ENCODE measurements around the gene PDPR. TPM values are rescaled to one million over a fixed set of nuclear protein-coding genes. Genes with fewer than 3 reads are reported as not detected.
"Not testable (repeated sequence)": the region's sequence is repeated elsewhere in the genome, so short reads cannot be mapped to it uniquely, and the experiment has no call there.

Gene PDPR
- total RNA-seq, 5 donors from 2014 or later (not counting 1 experiment from before 2014, with no cell fraction given): 24.8 to 46.0 (median 31.9) TPM

DNA sequence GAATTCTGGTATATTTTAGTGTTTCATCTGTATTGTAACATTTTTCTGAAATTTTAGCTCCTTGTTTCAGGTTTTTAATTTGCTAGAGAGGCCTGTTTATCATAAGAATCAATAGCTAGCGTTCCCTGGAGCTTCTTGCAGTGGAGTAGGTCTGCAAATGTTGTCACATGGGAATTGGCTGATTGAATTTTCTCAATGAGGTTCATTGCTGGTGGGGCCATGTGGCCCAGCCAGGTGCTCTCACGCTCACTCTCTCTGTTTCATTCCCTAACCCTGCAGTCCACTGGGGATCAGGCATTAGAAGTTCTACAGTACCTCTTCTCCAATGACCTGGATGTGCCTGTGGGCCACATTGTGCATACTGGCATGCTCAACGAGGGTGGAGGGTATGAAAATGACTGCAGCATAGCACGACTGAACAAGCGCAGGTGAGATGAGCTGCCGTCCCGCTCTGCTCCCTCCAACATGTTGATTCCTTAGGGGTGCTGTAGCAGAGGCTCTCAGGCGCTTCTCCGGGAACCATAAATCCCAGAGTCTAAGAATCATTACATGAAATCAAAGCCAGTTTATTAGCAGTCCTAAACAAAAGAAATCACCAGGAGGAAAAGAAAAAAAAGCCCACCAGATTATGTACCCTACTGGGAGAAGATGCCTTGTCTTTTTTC lies 29.2 kb downstream of the PDPR start:
- H3K4me3 Mint-ChIP-seq; H3K27me3 ChIP-seq (replicated peaks in 1 of 2; ENCODE audit: control insufficient read depth in 2 of 2, extremely low read depth in 1 of 2, insufficient read depth in 2 of 2, low read length in 1 of 2); H3K9me3 Mint-ChIP-seq; H3K4me1 ChIP-seq (ENCODE audit: control insufficient read depth in 1 of 2, extremely low read depth in 1 of 2, insufficient read depth in 2 of 2, low read length in 2 of 2); H3K9me3 ChIP-seq; CTCF ChIA-PET; H3K4me3 ChIP-seq (ENCODE audit: control insufficient read depth in 1 of 2, extremely low read depth in 1 of 2, low read length in 1 of 2); ATAC-seq (replicated peaks in 1 of 4); H3K27ac Mint-ChIP-seq; H3K27ac ChIP-seq (ENCODE audit: low read length); H3K4me1 Mint-ChIP-seq; H3K27me3 Mint-ChIP-seq; DNase-seq: not testable (repeated sequence)
- peaks cover 9 to 59% of the 10 kb centered on the region in 2 donors for H3K36me3 ChIP-seq (ENCODE audit: control insufficient read depth in 2 of 2, extremely low read depth in 1 of 2, insufficient read depth in 1 of 2, low read length in 1 of 2)
- WGBS (ENCODE audit: insufficient coverage): 100% methylated on average over 1 of the region's 9 CpGs
- H3K36me3 Mint-ChIP-seq: peaks cover 43% of the 10 kb centered on the region
- POLR2A ChIA-PET: interaction anchor here in 1 of 2 donors (0.7 kb wide), 1 partner anchor 516 kb away, joined by 3 read pairs; no protein-coding TSS in a partner anchor

DNA sequence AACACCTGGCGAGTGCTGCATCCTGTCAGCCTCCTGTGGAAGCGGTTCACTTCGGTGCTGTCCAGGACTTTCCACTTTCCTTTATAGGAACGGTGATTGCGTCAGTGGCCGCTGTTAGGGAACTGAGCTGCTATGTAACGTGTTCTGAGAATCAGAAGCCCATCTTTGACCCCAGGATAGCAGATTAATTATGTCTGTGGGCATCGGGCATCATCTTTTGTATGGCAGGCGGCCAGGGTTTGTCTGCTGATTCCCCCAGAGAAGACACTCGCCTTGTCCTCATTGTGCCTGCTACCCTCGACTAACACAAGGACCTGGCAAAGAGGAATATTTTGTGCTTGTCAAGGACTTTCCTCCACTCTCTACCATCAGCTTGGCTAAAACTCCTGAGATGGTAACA lies 33.7 kb downstream of the PDPR start:
- H3K27me3 Mint-ChIP-seq; DNase-seq; H3K4me1 Mint-ChIP-seq; H3K9me3 Mint-ChIP-seq; H3K27ac ChIP-seq (ENCODE audit: low read length); H3K4me3 ChIP-seq (ENCODE audit: control insufficient read depth in 1 of 2, extremely low read depth in 1 of 2, low read length in 1 of 2); H3K4me1 ChIP-seq (ENCODE audit: control insufficient read depth in 1 of 2, extremely low read depth in 1 of 2, insufficient read depth in 2 of 2, low read length in 2 of 2); CTCF ChIA-PET; H3K9me3 ChIP-seq; H3K4me3 Mint-ChIP-seq; ATAC-seq (replicated peaks in 1 of 4); POLR2A ChIA-PET; H3K27me3 ChIP-seq (replicated peaks in 1 of 2; ENCODE audit: control insufficient read depth in 2 of 2, extremely low read depth in 1 of 2, insufficient read depth in 2 of 2, low read length in 1 of 2): not testable (repeated sequence)
- peaks cover 12 to 65% of the 10 kb centered on the region in 2 donors for H3K36me3 ChIP-seq (ENCODE audit: control insufficient read depth in 2 of 2, extremely low read depth in 1 of 2, insufficient read depth in 1 of 2, low read length in 1 of 2)
- Mint-ChIP-seq H3K27ac (peak overlapping the region in 1 of 2 donors; percentile 28), H3K36me3 (peaks cover 43% of the 10 kb centered on the region)
- 86% methylated on average over 1 of the region's 11 CpGs for WGBS (ENCODE audit: insufficient coverage)

DNA sequence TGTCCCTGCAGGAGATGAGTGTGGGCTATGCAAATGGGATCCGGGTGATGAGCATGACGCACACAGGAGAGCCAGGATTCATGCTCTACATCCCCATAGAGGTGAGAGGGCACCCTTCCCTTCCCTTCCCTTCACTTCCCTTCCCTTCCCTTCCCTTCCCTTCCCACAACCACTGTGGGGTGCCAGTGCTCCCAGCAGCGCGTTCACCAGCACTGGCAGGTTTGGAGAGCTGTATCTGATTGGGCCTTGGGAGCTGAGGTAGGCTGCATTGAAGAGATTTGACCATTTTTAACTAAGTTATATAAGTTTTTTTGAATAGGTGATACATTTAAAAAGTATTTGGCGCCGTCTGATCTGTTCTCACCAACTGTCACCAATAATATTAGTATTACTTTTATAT lies 34.3 kb downstream of the PDPR start:
- H3K36me3 ChIP-seq (ENCODE audit: control insufficient read depth in 2 of 2, extremely low read depth in 1 of 2, insufficient read depth in 1 of 2, low read length in 1 of 2): peaks cover 12 to 65% of the 10 kb centered on the region in 2 donors
- H3K4me1 Mint-ChIP-seq; H3K4me3 ChIP-seq (ENCODE audit: control insufficient read depth in 1 of 2, extremely low read depth in 1 of 2, low read length in 1 of 2); DNase-seq; H3K27ac Mint-ChIP-seq; ATAC-seq (replicated peaks in 1 of 4); POLR2A ChIA-PET; H3K9me3 ChIP-seq; H3K4me3 Mint-ChIP-seq; H3K27me3 ChIP-seq (replicated peaks in 1 of 2; ENCODE audit: control insufficient read depth in 2 of 2, extremely low read depth in 1 of 2, insufficient read depth in 2 of 2, low read length in 1 of 2); H3K27ac ChIP-seq (ENCODE audit: low read length); H3K27me3 Mint-ChIP-seq; H3K4me1 ChIP-seq (ENCODE audit: control insufficient read depth in 1 of 2, extremely low read depth in 1 of 2, insufficient read depth in 2 of 2, low read length in 2 of 2); H3K9me3 Mint-ChIP-seq: not testable (repeated sequence)
- no CpG with 5 or more reads among the region's 6 CpGs for WGBS (ENCODE audit: insufficient coverage)
- CTCF ChIA-PET: interaction anchor here in 1 of 2 donors (0.7 kb wide), 1 partner anchor 442 kb away, joined by 3 read pairs; no protein-coding TSS in a partner anchor
- peaks cover 43% of the 10 kb centered on the region for H3K36me3 Mint-ChIP-seq

DNA sequence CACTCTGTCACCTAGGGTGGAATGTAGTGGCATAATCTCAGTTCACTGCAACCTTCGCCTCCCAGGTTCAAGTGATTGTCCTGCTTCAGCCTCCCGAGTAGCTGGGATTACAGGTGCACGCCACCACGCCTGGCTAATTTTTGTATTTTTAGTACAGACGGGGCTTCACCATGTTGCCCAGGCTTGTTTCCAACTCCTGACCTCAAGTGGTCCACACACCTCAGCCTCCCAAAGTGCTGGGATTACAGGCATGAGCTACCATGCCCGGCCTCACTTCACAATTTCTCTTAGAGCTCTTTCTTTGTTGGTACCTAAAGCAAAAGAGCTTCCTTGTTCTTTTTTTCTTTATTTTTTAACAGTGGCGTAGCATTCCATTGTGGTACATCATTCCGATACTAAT lies 35.2 kb downstream of the PDPR start:
- H3K27me3 ChIP-seq (replicated peaks in 1 of 2; ENCODE audit: control insufficient read depth in 2 of 2, extremely low read depth in 1 of 2, insufficient read depth in 2 of 2, low read length in 1 of 2); H3K27ac ChIP-seq (ENCODE audit: low read length); H3K4me1 ChIP-seq (ENCODE audit: control insufficient read depth in 1 of 2, extremely low read depth in 1 of 2, insufficient read depth in 2 of 2, low read length in 2 of 2); POLR2A ChIA-PET; H3K27me3 Mint-ChIP-seq; H3K4me3 ChIP-seq (ENCODE audit: control insufficient read depth in 1 of 2, extremely low read depth in 1 of 2, low read length in 1 of 2); H3K9me3 ChIP-seq; DNase-seq; H3K9me3 Mint-ChIP-seq; H3K4me3 Mint-ChIP-seq; ATAC-seq (replicated peaks in 1 of 4); H3K4me1 Mint-ChIP-seq; H3K27ac Mint-ChIP-seq; CTCF ChIA-PET: not testable (repeated sequence)
- peaks cover 12 to 68% of the 10 kb centered on the region in 2 donors for H3K36me3 ChIP-seq (ENCODE audit: control insufficient read depth in 2 of 2, extremely low read depth in 1 of 2, insufficient read depth in 1 of 2, low read length in 1 of 2)
- peaks cover 42% of the 10 kb centered on the region for H3K36me3 Mint-ChIP-seq
- WGBS (ENCODE audit: insufficient coverage): 99% methylated on average over 5 of the region's 8 CpGs

DNA sequence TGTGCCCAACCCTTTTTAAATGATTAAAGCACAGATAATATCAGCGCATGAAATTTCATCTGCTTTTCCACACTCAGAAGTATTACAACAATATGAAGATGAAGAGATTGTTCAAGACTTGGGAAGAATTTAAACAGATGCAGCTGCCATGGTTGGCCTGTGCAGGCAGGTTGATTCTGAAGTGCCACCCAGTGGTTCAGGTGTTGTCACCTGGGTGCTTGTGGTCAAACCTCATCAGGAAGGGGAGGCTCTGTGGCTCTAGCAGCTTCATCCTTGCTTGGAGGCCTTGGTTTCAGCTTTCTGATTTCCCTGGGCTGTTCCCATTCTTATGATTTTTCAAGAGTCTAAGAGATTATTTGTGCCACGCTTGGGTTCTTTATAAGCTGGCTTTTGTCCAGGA lies 37.3 kb downstream of the PDPR start:
- POLR2A ChIA-PET: no interaction called here
- CTCF ChIA-PET: no interaction called here
- H3K4me1 ChIP-seq (ENCODE audit: control insufficient read depth in 1 of 2, extremely low read depth in 1 of 2, insufficient read depth in 2 of 2, low read length in 2 of 2): no peaks in the 10 kb centered on the region
- no peak for ATAC-seq (replicated peaks in 1 of 4)
- Mint-ChIP-seq H3K9me3 (no peaks in the 10 kb centered on the region), H3K36me3 (peaks cover 37% of the 10 kb centered on the region), H3K4me3 (no peak overlapping the region), H3K27me3 (no peaks in the 10 kb centered on the region), H3K4me1 (no peaks in the 10 kb centered on the region), H3K27ac (no peak overlapping the region)
- no peak overlapping the region for H3K27ac ChIP-seq (ENCODE audit: low read length)
- H3K9me3 ChIP-seq: no peaks in the 10 kb centered on the region
- DNase-seq: no peak
- 86% methylated on average over 1 of the region's 2 CpGs for WGBS (ENCODE audit: insufficient coverage)
- H3K36me3 ChIP-seq (ENCODE audit: control insufficient read depth in 2 of 2, extremely low read depth in 1 of 2, insufficient read depth in 1 of 2, low read length in 1 of 2): peaks cover 17 to 77% of the 10 kb centered on the region in 2 donors
- H3K27me3 ChIP-seq (replicated peaks in 1 of 2; ENCODE audit: control insufficient read depth in 2 of 2, extremely low read depth in 1 of 2, insufficient read depth in 2 of 2, low read length in 1 of 2): no peaks in the 10 kb centered on the region
- H3K4me3 ChIP-seq (ENCODE audit: control insufficient read depth in 1 of 2, extremely low read depth in 1 of 2, low read length in 1 of 2): no peak overlapping the region

DNA sequence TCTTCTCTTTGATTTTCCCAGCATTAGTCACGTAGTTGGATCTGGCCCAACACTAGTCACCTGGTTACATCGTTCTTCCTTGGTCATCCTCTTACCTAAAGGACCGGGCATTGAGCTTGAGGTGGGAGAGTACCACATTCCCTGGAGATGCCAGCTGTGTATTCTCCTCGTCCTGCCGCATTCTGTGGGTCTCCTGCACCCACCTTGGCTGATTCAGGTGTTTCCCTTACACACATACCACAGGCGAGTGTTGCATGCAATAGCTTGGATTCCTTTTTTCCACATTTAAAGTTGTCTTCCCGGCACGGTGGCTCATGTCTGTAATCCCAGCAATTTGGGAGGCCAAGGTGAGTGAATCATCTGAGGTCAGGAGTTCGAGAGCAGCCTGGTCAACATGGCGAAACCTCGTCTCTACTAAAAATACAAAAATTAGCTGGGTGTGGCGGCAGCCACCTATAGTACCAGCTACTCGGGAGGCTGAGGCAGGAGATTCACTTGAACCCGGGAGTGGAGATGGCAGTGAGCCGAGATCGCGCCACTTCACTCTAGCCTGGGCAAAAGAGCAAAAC lies 37.9 kb downstream of the PDPR start:
- ChIA-PET POLR2A (no interaction called here), CTCF (interaction anchor here in 1 of 2 donors (0.6 kb wide), 1 partner anchor 302 kb away, joined by 6 read pairs; no protein-coding TSS in a partner anchor)
- Histone ChIP-seq H3K27ac (ENCODE audit: low read length) (no peak overlapping the region), H3K36me3 (ENCODE audit: control insufficient read depth in 2 of 2, extremely low read depth in 1 of 2, insufficient read depth in 1 of 2, low read length in 1 of 2) (peaks cover 23 to 84% of the 10 kb centered on the region in 2 donors), H3K27me3 (replicated peaks in 1 of 2; ENCODE audit: control insufficient read depth in 2 of 2, extremely low read depth in 1 of 2, insufficient read depth in 2 of 2, low read length in 1 of 2) (no peaks in the 10 kb centered on the region), H3K9me3 (no peaks in the 10 kb centered on the region), H3K4me1 (ENCODE audit: control insufficient read depth in 1 of 2, extremely low read depth in 1 of 2, insufficient read depth in 2 of 2, low read length in 2 of 2) (no peaks in the 10 kb centered on the region), H3K4me3 (ENCODE audit: control insufficient read depth in 1 of 2, extremely low read depth in 1 of 2, low read length in 1 of 2) (no peak overlapping the region)
- no peak overlapping the region for H3K4me3 Mint-ChIP-seq
- H3K36me3 Mint-ChIP-seq: peaks cover 37% of the 10 kb centered on the region
- DNase-seq (no peak), ATAC-seq (replicated peaks in 1 of 4) (no peak)
- H3K27ac Mint-ChIP-seq: no peak overlapping the region
- H3K4me1 Mint-ChIP-seq: no peaks in the 10 kb centered on the region
- H3K9me3 Mint-ChIP-seq: no peaks in the 10 kb centered on the region
- WGBS (ENCODE audit: insufficient coverage): 93% methylated on average over 11 of the region's 17 CpGs
- H3K27me3 Mint-ChIP-seq: no peaks in the 10 kb centered on the region
